HG02970 (cell line): ENCODE measurements around the gene RNF31.

Source experiments
- ATAC-seq: cut with Tn5 transposase; IDR thresholded peaks from one replicate; pipeline ENCODE4 v1.9.1; 2021; ENCODE audit warnings: mild to moderate bottlenecking, moderate library complexity, moderate number of reproducible peaks; ENCODE audit not compliant: unreplicated experiment, low FRiP score

RNF31 gene

GRCh38 chr14:24116128-24116814 lies 31.0 kb upstream of the RNF31 start:
- ATAC-seq = no peak

- ATAC-seq = no peak
Observed at GRCh38 chr14:24117179-24117578, 30.1 kb upstream of the RNF31 start.

- no peak for ATAC-seq
Observed at GRCh38 chr14:24119691-24120090, 27.6 kb upstream of the RNF31 start.

GRCh38 chr14:24121210-24121609 lies 26.1 kb upstream of the RNF31 start:
- ATAC-seq = no peak

GRCh38 chr14:24122416-24122815 lies 24.9 kb upstream of the RNF31 start:
- no peak for ATAC-seq

- no peak for ATAC-seq
Observed at GRCh38 chr14:24122898-24123297, 24.4 kb upstream of the RNF31 start.

GRCh38 chr14:24123424-24124417 lies 23.6 kb upstream of the RNF31 start:
- no peak for ATAC-seq

GRCh38 chr14:24126939-24127338 lies 20.4 kb upstream of the RNF31 start:
- ATAC-seq = no peak

- no peak for ATAC-seq
Observed at GRCh38 chr14:24127673-24128072, 19.6 kb upstream of the RNF31 start.

- no peak for ATAC-seq
Observed at GRCh38 chr14:24129410-24129998, 17.8 kb upstream of the RNF31 start.

- no peak for ATAC-seq
Observed at GRCh38 chr14:24130380-24130716, 16.9 kb upstream of the RNF31 start, which contains the start of gene FITM1. Gene FITM1, plus strand, starts transcription at chr14:24130659. Its CDS starts 905 bp downstream, at chr14:24131564.

GRCh38 chr14:24130717-24131548 lies 16.4 kb upstream of the RNF31 start:
- ATAC-seq = no peak

GRCh38 chr14:24131549-24131966 lies 15.7 kb upstream of the RNF31 start:
- no peak for ATAC-seq

- ATAC-seq = no peak
Observed at GRCh38 chr14:24132061-24132685, 15.1 kb upstream of the RNF31 start.

GRCh38 chr14:24132976-24133375 lies 14.3 kb upstream of the RNF31 start:
- no peak for ATAC-seq

- ATAC-seq = no peak
Observed at GRCh38 chr14:24133735-24134134, 13.6 kb upstream of the RNF31 start.

- ATAC-seq = no peak
Observed at GRCh38 chr14:24135584-24135833, 11.8 kb upstream of the RNF31 start.

GRCh38 chr14:24135834-24136683 lies 11.2 kb upstream of the RNF31 start, which contains the start of gene PSME1:
Gene PSME1, plus strand, starts transcription at chr14:24136194. Its CDS starts 69 bp downstream, at chr14:24136263.
- ATAC-seq = peak; percentile 84
